ENCODE measurements around the gene PPP2R3B. TPM values are rescaled to one million over a fixed set of nuclear protein-coding genes. Genes with fewer than 3 reads are reported as not detected.
"Not testable (repeated sequence)": the region's sequence is repeated elsewhere in the genome, so short reads cannot be mapped to it uniquely, and the experiment has no call there.

PPP2R3B gene
- total and polyA plus RNA-seq, 2 experiments from 2014 or later, result 22.4 to 24.3 TPM

DNA sequence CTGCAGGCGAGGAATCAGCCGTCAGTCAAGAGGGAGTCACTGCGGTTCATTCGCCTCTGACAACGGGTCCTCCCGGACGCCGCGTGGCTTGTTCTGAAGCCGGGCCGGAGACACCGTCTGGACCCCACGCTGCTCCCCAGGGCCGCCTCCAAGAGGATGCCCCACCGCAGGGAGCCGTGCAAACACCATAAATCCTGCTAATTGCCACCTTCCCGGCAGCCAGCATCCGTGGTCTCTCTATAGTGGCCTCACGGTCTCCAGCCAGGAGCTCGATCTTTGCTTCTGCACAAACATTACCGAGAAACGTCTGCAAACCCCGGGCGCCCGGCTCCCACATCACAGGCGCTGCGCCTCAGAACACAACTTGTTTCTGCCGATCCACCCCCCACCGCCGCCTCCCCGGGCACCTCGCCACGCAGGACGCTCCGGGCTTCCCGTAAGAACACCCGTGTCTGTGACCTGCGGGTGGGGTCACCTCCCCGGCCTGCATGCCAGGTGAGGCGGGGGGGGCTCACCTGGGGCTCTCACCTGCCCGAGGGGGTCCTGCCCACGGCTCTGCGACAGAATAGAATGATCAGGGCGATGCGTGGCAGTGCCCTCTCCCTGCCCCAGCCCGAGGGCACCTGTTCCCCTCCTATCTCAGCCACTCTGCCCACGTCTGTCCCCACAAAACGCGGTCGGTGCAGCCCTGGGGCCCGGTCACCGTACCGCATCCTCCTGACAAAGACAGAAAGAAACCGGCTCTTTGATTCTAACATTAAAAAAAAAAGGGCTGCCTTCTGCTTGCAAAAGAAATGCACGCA is 32.4 kb upstream of the PPP2R3B start:
- Histone ChIP-seq H3K9me2 (replicated peaks; ENCODE audit: insufficient read depth) (no peaks in the 10 kb centered on the region), H3K36me3 (replicated peaks; ENCODE audit: insufficient read depth, low read depth) (no peaks in the 10 kb centered on the region), H3K4me1 (ENCODE audit: insufficient read depth) (no peaks in the 10 kb centered on the region), H3K9me3 (ENCODE audit: low read depth) (no peaks in the 10 kb centered on the region), H3K27me3 (no peaks in the 10 kb centered on the region), H3K79me2 (no peaks in the 10 kb centered on the region), H3K4me3 (no peak overlapping the region), H4K20me1 (ENCODE audit: insufficient read depth, poor library complexity, severe bottlenecking) (no peaks in the 10 kb centered on the region), H3K4me2 (no peak overlapping the region), H3K27ac (no peak overlapping the region), H2AFZ (no peak overlapping the region)
- 88% methylated on average over 40 of the region's 55 CpGs for WGBS (ENCODE audit: low lambda C conversion rate, missing lambda C conversion rate)
- DNase-seq (ENCODE audit: low spot score), result no peak
- no peak for TF ChIP-seq EZH2phosphoT487 (IDR thresholded peaks at IDR 0.05; ENCODE audit: low read depth, severe bottlenecking, unreplicated experiment)
- no peak for TF ChIP-seq EZH2 (IDR thresholded peaks at IDR 0.05; ENCODE audit: borderline replicate concordance)
- TF ChIP-seq, protein P1, sequence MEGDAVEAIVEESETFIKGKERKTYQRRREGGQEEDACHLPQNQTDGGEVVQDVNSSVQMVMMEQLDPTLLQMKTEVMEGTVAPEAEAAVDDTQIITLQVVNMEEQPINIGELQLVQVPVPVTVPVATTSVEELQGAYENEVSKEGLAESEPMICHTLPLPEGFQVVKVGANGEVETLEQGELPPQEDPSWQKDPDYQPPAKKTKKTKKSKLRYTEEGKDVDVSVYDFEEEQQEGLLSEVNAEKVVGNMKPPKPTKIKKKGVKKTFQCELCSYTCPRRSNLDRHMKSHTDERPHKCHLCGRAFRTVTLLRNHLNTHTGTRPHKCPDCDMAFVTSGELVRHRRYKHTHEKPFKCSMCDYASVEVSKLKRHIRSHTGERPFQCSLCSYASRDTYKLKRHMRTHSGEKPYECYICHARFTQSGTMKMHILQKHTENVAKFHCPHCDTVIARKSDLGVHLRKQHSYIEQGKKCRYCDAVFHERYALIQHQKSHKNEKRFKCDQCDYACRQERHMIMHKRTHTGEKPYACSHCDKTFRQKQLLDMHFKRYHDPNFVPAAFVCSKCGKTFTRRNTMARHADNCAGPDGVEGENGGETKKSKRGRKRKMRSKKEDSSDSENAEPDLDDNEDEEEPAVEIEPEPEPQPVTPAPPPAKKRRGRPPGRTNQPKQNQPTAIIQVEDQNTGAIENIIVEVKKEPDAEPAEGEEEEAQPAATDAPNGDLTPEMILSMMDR (IDR thresholded peaks at IDR 0.05; ENCODE audit: poor library complexity), result no peak

DNA sequence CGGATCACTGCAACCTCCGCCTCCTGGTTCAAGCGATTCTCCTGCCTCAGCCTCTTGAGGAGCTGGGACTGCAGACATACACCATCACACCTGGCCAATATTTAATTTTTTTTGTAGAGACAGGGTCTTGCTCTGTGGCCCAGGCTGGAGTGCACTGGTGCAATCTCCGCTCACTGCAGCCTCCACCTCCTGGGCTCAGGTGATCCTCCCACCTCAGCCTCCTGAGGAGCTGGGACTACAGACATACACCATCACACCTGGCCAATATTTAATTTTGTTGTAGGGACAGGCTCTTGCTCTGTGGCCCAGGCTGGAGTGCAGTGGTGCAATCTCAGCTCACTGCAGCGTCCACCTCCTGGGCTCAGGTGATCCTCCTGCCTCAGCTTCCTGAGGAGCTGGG is 28.8 kb upstream of the PPP2R3B start:
- H3K27ac ChIP-seq; DNase-seq (ENCODE audit: low spot score); H4K20me1 ChIP-seq (ENCODE audit: insufficient read depth, poor library complexity, severe bottlenecking); H3K9me2 ChIP-seq (replicated peaks; ENCODE audit: insufficient read depth); H3K36me3 ChIP-seq (replicated peaks; ENCODE audit: insufficient read depth, low read depth); H2AFZ ChIP-seq; H3K4me1 ChIP-seq (ENCODE audit: insufficient read depth); H3K4me2 ChIP-seq; H3K9me3 ChIP-seq (ENCODE audit: low read depth); H3K79me2 ChIP-seq; H3K4me3 ChIP-seq: not testable (repeated sequence)
- WGBS (ENCODE audit: low lambda C conversion rate, missing lambda C conversion rate), result 89% methylated on average over 5 of the region's 5 CpGs
- H3K27me3 ChIP-seq, result peaks cover 11% of the 10 kb centered on the region

DNA sequence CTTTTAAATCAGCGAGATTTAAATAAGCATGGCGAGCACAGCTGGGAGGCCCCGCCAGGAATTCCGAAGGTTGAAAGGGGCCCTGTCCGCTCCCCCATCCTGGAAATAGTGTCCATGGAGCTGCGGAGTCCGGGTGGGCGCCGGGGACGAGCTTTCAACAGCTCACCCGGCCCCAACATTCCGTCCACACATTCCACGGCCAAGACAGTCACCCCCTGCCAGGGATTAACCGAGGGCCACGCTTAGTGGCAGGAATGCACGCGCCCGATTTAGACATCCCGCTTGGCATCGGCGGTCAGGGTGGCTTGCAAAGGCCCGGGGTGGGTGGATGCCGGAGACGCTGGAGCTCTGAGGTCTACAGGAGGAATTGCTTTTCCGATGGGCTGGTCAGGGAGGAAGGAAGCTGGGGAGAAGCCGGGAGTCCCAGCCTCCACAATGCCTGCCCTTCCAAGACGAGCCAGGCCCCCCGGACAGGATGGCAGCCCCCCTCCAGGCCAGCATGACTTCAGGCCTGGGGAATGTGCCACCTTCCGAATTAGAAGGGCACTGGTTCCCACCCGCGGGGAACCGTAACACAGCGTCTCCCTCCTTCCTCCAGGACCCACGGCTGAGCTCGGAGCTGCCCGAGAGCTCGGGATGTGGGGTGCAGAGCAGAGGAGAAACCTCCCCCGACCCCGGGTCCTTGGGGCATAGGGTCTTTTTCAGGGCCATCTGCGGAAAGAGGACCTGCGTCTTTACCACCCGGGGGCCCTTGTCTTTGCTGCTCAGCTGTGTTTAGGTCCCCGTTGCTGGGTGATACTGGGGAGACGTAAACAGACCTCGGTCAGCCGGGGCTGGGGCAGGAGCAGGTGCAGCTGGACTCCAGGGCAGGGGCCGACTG is 26.9 kb upstream of the PPP2R3B start:
- Histone ChIP-seq H3K4me2 (peak overlapping the region; percentile 73), H2AFZ (peak overlapping the region; percentile 15)

More for the DNA sequence above, 26.9 kb upstream of the PPP2R3B start:
- Histone ChIP-seq H3K27ac (no peak overlapping the region), H3K36me3 (replicated peaks; ENCODE audit: insufficient read depth, low read depth) (no peaks in the 10 kb centered on the region), H3K79me2 (no peaks in the 10 kb centered on the region), H3K9me2 (replicated peaks; ENCODE audit: insufficient read depth) (no peaks in the 10 kb centered on the region), H3K9me3 (ENCODE audit: low read depth) (no peaks in the 10 kb centered on the region), H4K20me1 (ENCODE audit: insufficient read depth, poor library complexity, severe bottlenecking) (no peaks in the 10 kb centered on the region), H3K27me3 (peaks cover 11% of the 10 kb centered on the region), H3K4me1 (ENCODE audit: insufficient read depth) (peaks cover 3% of the 10 kb centered on the region), H3K4me3 (no peak overlapping the region)
- 28% methylated on average over 46 of the region's 47 CpGs for WGBS (ENCODE audit: low lambda C conversion rate, missing lambda C conversion rate)
- TF ChIP-seq EZH2phosphoT487 (IDR thresholded peaks at IDR 0.05; ENCODE audit: low read depth, severe bottlenecking, unreplicated experiment), result no peak
- no peak for TF ChIP-seq EZH2 (IDR thresholded peaks at IDR 0.05; ENCODE audit: borderline replicate concordance)
- TF ChIP-seq, protein P1 (IDR thresholded peaks at IDR 0.05; ENCODE audit: poor library complexity), result no peak
- DNase-seq (ENCODE audit: low spot score), result no peak
